ENCODE measurements around the gene TRPM7.

TRPM7 gene

GRCh38 chr15:50726315-50726714, 39.7 kb upstream of the TRPM7 start:
- no peak overlapping the region for H3K4me2 ChIP-seq (ENCODE audit: low read length)
- H3K9me3 ChIP-seq (ENCODE audit: low read length), result no peaks in the 10 kb centered on the region
- H3K4me3 ChIP-seq (ENCODE audit: low read depth, low read length, poor library complexity, severe bottlenecking), result no peak overlapping the region
- H2AFZ ChIP-seq (ENCODE audit: low read length), result no peak overlapping the region
- no peaks in the 10 kb centered on the region for H3K79me2 ChIP-seq (ENCODE audit: insufficient read depth, low read length)
- no peak overlapping the region for H3K27ac ChIP-seq (ENCODE audit: low read depth, low read length, poor library complexity, severe bottlenecking)
- H3K27me3 ChIP-seq (ENCODE audit: insufficient read depth, low read length), result no peaks in the 10 kb centered on the region
- no peaks in the 10 kb centered on the region for H4K20me1 ChIP-seq (ENCODE audit: insufficient read depth, low read length)
- no peaks in the 10 kb centered on the region for H3F3A ChIP-seq (ENCODE audit: insufficient read depth, low read length)
- H3K4me1 ChIP-seq (ENCODE audit: insufficient read depth, low read length, severe bottlenecking), result no peaks in the 10 kb centered on the region
- TF ChIP-seq CTCF (IDR thresholded peaks at IDR 0.05; ENCODE audit: low read length), result no peak
- TF ChIP-seq EZH2 (IDR thresholded peaks at IDR 0.05; ENCODE audit: borderline replicate concordance, low read length), result no peak
- H3K9ac ChIP-seq (ENCODE audit: low read length), result no peak overlapping the region
- no peaks in the 10 kb centered on the region for H3K9me2 ChIP-seq (ENCODE audit: low read depth, low read length)
- peaks cover 40% of the 10 kb centered on the region for H3K36me3 ChIP-seq (ENCODE audit: insufficient read depth, low read length)

GRCh38 chr15:50718700-50719125, 32.1 kb upstream of the TRPM7 start:
- Histone ChIP-seq H2AFZ (ENCODE audit: low read length) (no peak overlapping the region), H4K20me1 (ENCODE audit: insufficient read depth, low read length) (no peaks in the 10 kb centered on the region), H3K27me3 (ENCODE audit: insufficient read depth, low read length) (no peaks in the 10 kb centered on the region), H3K9me2 (ENCODE audit: low read depth, low read length) (no peaks in the 10 kb centered on the region), H3K4me2 (ENCODE audit: low read length) (no peak overlapping the region), H3K9me3 (ENCODE audit: low read length) (no peaks in the 10 kb centered on the region), H3F3A (ENCODE audit: insufficient read depth, low read length) (no peaks in the 10 kb centered on the region), H3K79me2 (ENCODE audit: insufficient read depth, low read length) (no peaks in the 10 kb centered on the region), H3K4me1 (ENCODE audit: insufficient read depth, low read length, severe bottlenecking) (no peaks in the 10 kb centered on the region), H3K27ac (ENCODE audit: low read depth, low read length, poor library complexity, severe bottlenecking) (no peak overlapping the region), H3K9ac (ENCODE audit: low read length) (no peak overlapping the region), H3K4me3 (ENCODE audit: low read depth, low read length, poor library complexity, severe bottlenecking) (no peak overlapping the region), H3K36me3 (ENCODE audit: insufficient read depth, low read length) (peaks cover 28% of the 10 kb centered on the region)
- no peak for TF ChIP-seq EZH2 (IDR thresholded peaks at IDR 0.05; ENCODE audit: borderline replicate concordance, low read length)

- Histone ChIP-seq H3K4me1 (ENCODE audit: insufficient read depth, low read length, severe bottlenecking) (no peaks in the 10 kb centered on the region), H3K4me2 (ENCODE audit: low read length) (no peak overlapping the region), H3K27ac (ENCODE audit: low read depth, low read length, poor library complexity, severe bottlenecking) (no peak overlapping the region), H3K79me2 (ENCODE audit: insufficient read depth, low read length) (no peaks in the 10 kb centered on the region), H3K27me3 (ENCODE audit: insufficient read depth, low read length) (no peaks in the 10 kb centered on the region), H3F3A (ENCODE audit: insufficient read depth, low read length) (no peaks in the 10 kb centered on the region), H3K9ac (ENCODE audit: low read length) (no peak overlapping the region), H3K9me2 (ENCODE audit: low read depth, low read length) (no peaks in the 10 kb centered on the region), H4K20me1 (ENCODE audit: insufficient read depth, low read length) (no peaks in the 10 kb centered on the region), H3K9me3 (ENCODE audit: low read length) (no peaks in the 10 kb centered on the region), H3K4me3 (ENCODE audit: low read depth, low read length, poor library complexity, severe bottlenecking) (no peak overlapping the region), H3K36me3 (ENCODE audit: insufficient read depth, low read length) (peaks cover 8% of the 10 kb centered on the region; the same call in 1 of the 2 replicates), H2AFZ (ENCODE audit: low read length) (no peak overlapping the region)
- TF ChIP-seq EZH2 (IDR thresholded peaks at IDR 0.05; ENCODE audit: borderline replicate concordance, low read length) (no peak), CTCF (IDR thresholded peaks at IDR 0.05; ENCODE audit: low read length) (no peak)
These were observed 25.4 kb upstream of the TRPM7 start for GRCh38 chr15:50712018-50712417.

GRCh38 chr15:50710585-50710984, 24.0 kb upstream of the TRPM7 start:
- Histone ChIP-seq H3K79me2 (ENCODE audit: insufficient read depth, low read length) (no peaks in the 10 kb centered on the region), H3F3A (ENCODE audit: insufficient read depth, low read length) (no peaks in the 10 kb centered on the region), H3K27ac (ENCODE audit: low read depth, low read length, poor library complexity, severe bottlenecking) (no peak overlapping the region), H3K4me1 (ENCODE audit: insufficient read depth, low read length, severe bottlenecking) (no peaks in the 10 kb centered on the region), H3K9me2 (ENCODE audit: low read depth, low read length) (no peaks in the 10 kb centered on the region), H3K4me2 (ENCODE audit: low read length) (no peak overlapping the region), H4K20me1 (ENCODE audit: insufficient read depth, low read length) (no peaks in the 10 kb centered on the region), H3K9ac (ENCODE audit: low read length) (no peak overlapping the region), H3K4me3 (ENCODE audit: low read depth, low read length, poor library complexity, severe bottlenecking) (no peak overlapping the region), H3K36me3 (ENCODE audit: insufficient read depth, low read length) (peaks cover 8% of the 10 kb centered on the region; the same call in 1 of the 2 replicates), H3K9me3 (ENCODE audit: low read length) (no peaks in the 10 kb centered on the region), H2AFZ (ENCODE audit: low read length) (no peak overlapping the region), H3K27me3 (ENCODE audit: insufficient read depth, low read length) (no peaks in the 10 kb centered on the region)
- TF ChIP-seq EZH2 (IDR thresholded peaks at IDR 0.05; ENCODE audit: borderline replicate concordance, low read length), result no peak
- TF ChIP-seq CTCF (IDR thresholded peaks at IDR 0.05; ENCODE audit: low read length), result no peak
